Adrenal gland (tissue), 5 donors: Measurements from ENCODE around the gene SLTM.

Experiments used
- CTCF ChIP-seq, 6 experiments: fragments of 450-650 bp in 4 of 6; fragments of 200-600 bp in 2 of 6; sonication (generic) in 1 of 6; IDR thresholded peaks; 1 replicate in 5 of 6; 2 replicates in 1 of 6; pipeline versions ENCODE4 v1.5.1 to v1.8.0; 2016 to 2021; ENCODE audit warnings: antibody characterized with exemption in 6 of 6, mild to moderate bottlenecking in 2 of 6, moderate library complexity in 1 of 6
- POLR2A ChIP-seq, 2 donors: fragments of 450-650 bp; IDR thresholded peaks; one replicate each; pipeline ENCODE4 v1.6.1; 2017; ENCODE audit warnings: antibody characterized with exemption in 2 of 2, mild to moderate bottlenecking in 2 of 2, moderate library complexity in 1 of 2
- donor health status: DM: no; HTN: no; CAD: no.

- TF ChIP-seq CTCF (IDR thresholded peaks at IDR 0.05) (no peak), POLR2A (IDR thresholded peaks at IDR 0.05) (peak in 1 of 2 donors; percentile 18)
These were observed 68.7 kb downstream of the SLTM start for GRCh38 chr15:58864602-58865424.
